Gastrocnemius medialis (tissue), 4 donors: ENCODE data around the gene TPCN1.

Experiments
- CTCF ChIP-seq, 5 experiments: fragments of 450-650 bp in 3 of 5; fragments of 200-600 bp in 2 of 5; sonication (generic) in 2 of 5; IDR thresholded peaks in 4 of 5; conservative IDR thresholded peaks in 1 of 5; 1 replicate in 4 of 5; 2 replicates in 1 of 5; pipeline ENCODE4 v1.5.1; 2016 to 2019; ENCODE audit warnings: antibody characterized with exemption in 5 of 5, mild to moderate bottlenecking in 3 of 5, moderate library complexity in 3 of 5
- POLR2A ChIP-seq, 2 donors: fragments of 450-650 bp; IDR thresholded peaks; one replicate each; pipeline ENCODE4 v1.6.1; 2017; ENCODE audit warnings: antibody characterized with exemption in 2 of 2, mild to moderate bottlenecking in 2 of 2, moderate library complexity in 2 of 2

DNA sequence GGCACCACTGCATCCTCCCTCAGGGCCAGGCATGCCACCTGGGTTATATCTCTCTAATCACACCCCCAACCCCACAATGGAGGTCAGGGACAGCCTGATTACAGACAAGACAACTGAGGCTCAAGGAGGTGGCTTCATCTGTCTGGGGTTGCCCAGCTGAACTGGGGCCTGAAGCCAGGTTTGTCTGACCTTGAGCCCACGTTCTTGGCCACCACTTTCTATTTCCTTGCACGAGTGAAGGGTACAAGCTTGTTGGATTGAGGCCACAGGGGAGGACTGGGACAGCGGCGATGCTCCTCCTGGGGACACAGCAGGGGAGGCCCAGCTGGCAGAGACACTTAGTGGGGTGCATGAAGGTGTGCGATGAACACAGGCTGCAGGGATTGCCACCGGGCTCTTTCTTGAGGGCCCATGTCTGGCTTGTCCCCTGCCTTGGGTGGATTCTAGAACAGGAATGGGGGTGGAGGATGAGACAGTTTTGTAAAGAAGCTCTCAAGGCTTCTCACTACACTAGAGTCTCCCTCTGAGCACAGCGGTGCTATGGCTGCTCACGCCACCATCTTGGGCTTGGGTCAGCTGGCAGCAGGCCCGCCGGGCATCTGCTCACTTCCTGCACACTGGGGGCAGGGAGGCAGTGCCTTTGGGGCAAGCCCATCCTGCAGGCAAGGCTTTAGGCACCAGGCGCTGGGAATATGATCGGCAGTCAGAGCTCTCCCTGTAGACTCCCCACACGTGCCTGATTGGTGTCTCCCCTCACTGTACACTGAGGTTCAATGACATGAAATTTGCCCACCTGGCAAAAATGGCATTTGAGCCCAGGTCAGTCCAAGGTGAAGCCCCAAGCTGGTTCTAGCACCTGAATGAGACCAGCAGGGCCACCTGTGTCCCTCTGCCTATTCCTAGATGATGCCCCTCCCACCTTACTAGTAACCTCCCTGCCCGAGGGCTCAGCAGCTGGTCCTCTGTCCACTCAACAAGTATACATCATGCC is 19.8 kb upstream of the TPCN1 start:
- TF ChIP-seq CTCF (IDR thresholded peaks at IDR 0.05 in 4 of 5, conservative IDR thresholded peaks at IDR 0.05 in 1 of 5) = no peak
- no peak for TF ChIP-seq POLR2A (IDR thresholded peaks at IDR 0.05)
